Left ventricle myocardium inferior (tissue), 1 donor: ENCODE data around the gene NTM. TPM values are rescaled to one million over a fixed set of nuclear protein-coding genes. Genes with fewer than 3 reads are reported as not detected.

Source experiments
- DNase-seq: peaks from one replicate; pipeline ENCODE4 v3.0.0-alpha.2; 2020
- H3K27ac ChIP-seq: fragments of 200-600 bp; replicated peaks from 2 replicates; pipeline ENCODE4 v1.8.0; 2021
- H3K27me3 ChIP-seq: fragments of 200-600 bp; 2 replicates; pipeline ENCODE4 v1.8.0; 2021; ENCODE audit warnings: low read depth
- H3K36me3 ChIP-seq: fragments of 200-600 bp; 2 replicates; pipeline ENCODE4 v1.8.0; 2021
- H3K4me1 ChIP-seq: fragments of 200-600 bp; 2 replicates; pipeline ENCODE4 v1.8.0; 2021
- H3K4me3 ChIP-seq: fragments of 200-600 bp; 2 replicates; pipeline ENCODE4 v1.8.0; 2021; ENCODE audit warnings: mild to moderate bottlenecking, moderate library complexity
- H3K9me3 ChIP-seq: fragments of 200-600 bp; replicated peaks from 2 replicates; pipeline ENCODE4 v1.8.0; 2021
- CTCF ChIP-seq: fragments of 200-600 bp; IDR thresholded peaks from 2 replicates; pipeline ENCODE4 v1.8.0; 2021; ENCODE audit warnings: antibody characterized with exemption, mild to moderate bottlenecking, borderline replicate concordance
- intact Hi-C: fragments of 100-400 bp; cut with micrococcal nuclease; formaldehyde crosslinking; loops from one replicate; pipeline ENCODE4 v1.11.0; 2022
- total RNA-seq: library from RNA; stranded (reverse); fragmentation: NEBNext Ultra II Directional; extraction: Animal tissue kit (Norgen Biotek cat#: 25700); gene quantifications from one replicate; pipeline ENCODE4 v1.2.1, GENCODE V29; 2021
- donor health status: DM: no; HTN: yes; CAD: no; lungs with severe emphysema.

The NTM gene
- total RNA-seq, 1 donor from 2014 or later, result 1.0 TPM

- peaks cover 57% of the 10 kb centered on the region for H3K27me3 ChIP-seq
- H3K9me3 ChIP-seq, result no peaks in the 10 kb centered on the region
- no peak for DNase-seq
- no peak for TF ChIP-seq CTCF
- H3K4me3 ChIP-seq, result no peak overlapping the region
- H3K27ac ChIP-seq, result no peak overlapping the region
- intact Hi-C loops, result no loop called here
- no peaks in the 10 kb centered on the region for H3K36me3 ChIP-seq
- no peaks in the 10 kb centered on the region for H3K4me1 ChIP-seq
Measured at GRCh38 chr11:132052904-132053303, 682.5 kb downstream of the NTM start.

DNA sequence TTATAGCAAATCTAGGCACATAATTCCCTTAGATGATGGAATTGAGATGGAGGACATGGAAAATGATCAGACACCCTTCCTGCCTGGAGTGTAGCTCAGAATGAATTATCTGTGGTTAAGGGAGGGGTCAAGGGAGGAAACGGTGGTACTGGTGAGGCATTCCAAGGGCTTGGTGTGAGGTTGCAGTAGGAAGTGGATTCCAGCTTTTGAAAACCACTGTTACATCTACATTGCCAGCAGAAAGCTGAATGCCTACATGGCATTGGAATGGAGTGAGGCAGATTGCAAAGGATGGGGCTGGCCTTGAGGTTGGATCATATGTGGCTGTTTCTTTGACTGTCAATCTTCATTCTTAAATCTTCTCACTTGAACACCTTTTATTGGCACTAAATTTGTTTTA is 684.4 kb downstream of the NTM start:
- DNase-seq, result no peak
- Histone ChIP-seq H3K27me3 (peaks cover 49% of the 10 kb centered on the region), H3K27ac (no peak overlapping the region), H3K36me3 (no peaks in the 10 kb centered on the region), H3K4me3 (no peak overlapping the region), H3K9me3 (no peaks in the 10 kb centered on the region), H3K4me1 (no peaks in the 10 kb centered on the region)
- no peak for TF ChIP-seq CTCF
- intact Hi-C loops, result no loop called here

- DNase-seq, result no peak
- TF ChIP-seq CTCF, result no peak
Measured at GRCh38 chr11:132055296-132055695, 684.9 kb downstream of the NTM start.

DNA sequence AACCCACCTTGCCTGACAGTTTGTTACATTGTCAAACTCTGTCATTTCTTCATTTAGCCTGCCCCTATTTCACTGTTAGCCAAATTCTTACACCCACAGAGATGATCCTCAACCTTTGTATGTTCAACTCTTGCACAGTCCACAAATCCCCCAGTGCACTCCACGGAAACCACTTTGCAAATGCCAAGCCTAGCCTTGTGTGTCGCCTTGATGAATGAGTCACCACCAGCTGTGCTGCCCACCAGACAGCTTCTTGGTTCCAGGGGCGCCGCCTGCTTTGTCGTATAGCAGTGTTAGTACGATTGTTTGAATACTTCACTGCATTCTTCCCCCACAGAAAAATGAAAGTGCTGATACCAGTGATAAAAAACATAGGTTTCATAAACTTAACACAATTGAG is 686.3 kb downstream of the NTM start:
- Histone ChIP-seq H3K4me1 (no peaks in the 10 kb centered on the region), H3K27ac (no peak overlapping the region)

More at GRCh38 chr11:132055296-132055695, 684.9 kb downstream of the NTM start:
- Histone ChIP-seq H3K4me3 (no peak overlapping the region), H3K36me3 (no peaks in the 10 kb centered on the region), H3K9me3 (no peaks in the 10 kb centered on the region), H3K4me1 (no peaks in the 10 kb centered on the region), H3K27ac (no peak overlapping the region), H3K27me3 (peaks cover 45% of the 10 kb centered on the region)
- intact Hi-C loops, result no loop called here

DNA sequence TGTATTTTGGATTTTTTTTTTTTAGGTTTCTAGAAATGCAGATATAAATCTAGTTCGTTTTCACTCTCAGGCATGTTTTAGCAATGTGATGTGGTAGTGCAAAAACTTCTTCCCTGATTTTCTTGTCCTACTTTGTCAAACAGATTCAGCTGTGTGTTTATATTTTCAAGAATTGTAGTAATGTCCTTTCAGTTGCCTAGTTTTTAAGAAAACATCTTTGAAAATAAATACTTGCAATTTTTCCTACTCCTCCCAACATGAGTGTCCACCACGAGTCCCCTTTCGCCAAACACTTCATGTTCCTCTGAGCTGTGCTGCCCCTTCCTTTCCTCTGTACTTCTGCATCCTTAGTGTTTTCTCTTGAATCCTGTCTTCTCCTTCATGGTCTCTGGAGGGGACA is 686.9 kb downstream of the NTM start:
- intact Hi-C loops, result no loop called here
- H3K36me3 ChIP-seq, result no peaks in the 10 kb centered on the region
- H3K27ac ChIP-seq, result peak overlapping the region; percentile 42
- H3K27me3 ChIP-seq, result peaks cover 39% of the 10 kb centered on the region
- H3K4me1 ChIP-seq, result no peaks in the 10 kb centered on the region
- no peaks in the 10 kb centered on the region for H3K9me3 ChIP-seq
- no peak for TF ChIP-seq CTCF
- no peak overlapping the region for H3K4me3 ChIP-seq
- DNase-seq, result no peak

More for the DNA sequence above, 686.3 kb downstream of the NTM start:
- intact Hi-C loops, result no loop called here
- H3K27me3 ChIP-seq, result peaks cover 37% of the 10 kb centered on the region
- no peak for TF ChIP-seq CTCF
- no peak overlapping the region for H3K4me3 ChIP-seq
- H3K36me3 ChIP-seq, result no peaks in the 10 kb centered on the region
- H3K9me3 ChIP-seq, result no peaks in the 10 kb centered on the region
- DNase-seq, result no peak
